Endothelial cell of umbilical vein (primary cell): ENCODE measurements around the gene SNED1. TPM values are rescaled to one million over a fixed set of nuclear protein-coding genes. Genes with fewer than 3 reads are reported as not detected.

Experiments used
- BruUV-seq: library from RNA; stranded (reverse); fragments of 400-500 nt; replicated peaks from 2 replicates; lab custom pipeline; 2021; lab: Mats Ljungman, UMichigan
- CTCF ChIA-PET: fragments of 300-600, 350-600 bp; sonication (Branson Sonifier 250); formaldehyde crosslinking; loops from one replicate; lab custom pipeline; 2021; ENCODE audit warnings: antibody characterized with exemption, inconsistent platforms; lab: Charles Lee
- POLR2A ChIA-PET: fragments of 300-600, 350-600 bp; sonication (Branson Sonifier 250); formaldehyde crosslinking; loops from one replicate; lab custom pipeline; 2021; ENCODE audit warnings: antibody characterized with exemption, inconsistent platforms; lab: Charles Lee
- DNase-seq: peaks from one replicate; pipeline ENCODE4 v3.0.0-alpha.2; 2011; ENCODE audit warnings: low read depth, low spot score
- FAIRE-seq: peaks from 2 replicates; lab custom pipeline; 2011; peaks lifted over from hg19 to GRCh38; lab: Jason Lieb, UNC
- H2AFZ ChIP-seq: 2 replicates; pipeline ENCODE4 v1.6.0; 2012; ENCODE audit warnings: low read depth, low read length, control low read depth, inconsistent platforms
- H3K27ac ChIP-seq: 2 replicates; pipeline ENCODE4 v1.5.1; 2011; ENCODE audit warnings: low read depth, mild to moderate bottlenecking, control low read depth, low read length, moderate library complexity; ENCODE audit not compliant: insufficient read depth
- H3K27me3 ChIP-seq, 2 experiments: 2 replicates each; pipeline versions ENCODE4 v1.6.0 to v1.6.1; 2011; ENCODE audit warnings: low read length in 2 of 2, mixed read lengths in 1 of 2; ENCODE audit not compliant: control insufficient read depth in 2 of 2, insufficient read depth in 2 of 2
- H3K36me3 ChIP-seq, 2 experiments: 2 replicates in 1 of 2; 3 replicates in 1 of 2; pipeline ENCODE4 v1.5.1; 2011; ENCODE audit warnings: low read length in 2 of 2, mild to moderate bottlenecking in 1 of 2, moderate library complexity in 1 of 2; ENCODE audit not compliant: control insufficient read depth in 2 of 2, insufficient read depth in 2 of 2; ENCODE audit errors: extremely low read depth in 1 of 2
- H3K4me1 ChIP-seq: 3 replicates; pipeline ENCODE4 v1.5.1; 2011; ENCODE audit warnings: mild to moderate bottlenecking, low read length; ENCODE audit not compliant: control insufficient read depth, insufficient read depth; ENCODE audit errors: extremely low read depth
- H3K4me2 ChIP-seq: 2 replicates; pipeline ENCODE4 v1.6.1; 2011; ENCODE audit warnings: low read length, control low read depth, mixed read lengths; ENCODE audit not compliant: insufficient read depth
- H3K4me3 ChIP-seq, 3 experiments: fragments of 200-600 bp in 1 of 3; sonication (generic), shearing (Covaris generic) in 1 of 3; replicated peaks in 1 of 3; 2 replicates each; pipeline ENCODE4 v1.5.1; 2011 to 2016; ENCODE audit warnings: control low read depth in 3 of 3, low read length in 3 of 3, mild to moderate bottlenecking in 2 of 3, inconsistent platforms in 1 of 3, low read depth in 1 of 3, moderate library complexity in 1 of 3; ENCODE audit not compliant: insufficient read depth in 1 of 3
- H3K79me2 ChIP-seq: 2 replicates; pipeline ENCODE4 v1.6.0; 2012; ENCODE audit warnings: low read length, inconsistent platforms; ENCODE audit not compliant: control insufficient read depth, insufficient read depth
- H3K9ac ChIP-seq: replicated peaks from 2 replicates; pipeline ENCODE3; 2011; ENCODE audit warnings: low read length, control low read depth; ENCODE audit not compliant: insufficient read depth; ENCODE audit errors: extremely low read depth
- H3K9me1 ChIP-seq: replicated peaks from 3 replicates; pipeline ENCODE4 v1.6.0; 2011; ENCODE audit warnings: mild to moderate bottlenecking, low read length; ENCODE audit not compliant: control insufficient read depth, insufficient read depth; ENCODE audit errors: extremely low read depth
- H3K9me3 ChIP-seq: replicated peaks from 2 replicates; pipeline ENCODE4 v1.5.1; 2012; ENCODE audit warnings: low read length, inconsistent platforms; ENCODE audit not compliant: control insufficient read depth, insufficient read depth
- H4K20me1 ChIP-seq: replicated peaks from 2 replicates; pipeline ENCODE3; 2011; ENCODE audit warnings: mild to moderate bottlenecking, low read length; ENCODE audit not compliant: control insufficient read depth, insufficient read depth; ENCODE audit errors: extremely low read depth
- EZH2 ChIP-seq: IDR thresholded peaks from 2 replicates; pipeline ENCODE4 v1.6.1; 2012; ENCODE audit warnings: borderline replicate concordance, low read depth, mild to moderate bottlenecking, moderate library complexity, low read length, inconsistent platforms; ENCODE audit not compliant: severe bottlenecking
- FOS ChIP-seq: IDR thresholded peaks from 2 replicates; pipeline ENCODE4 v1.6.1; 2011; ENCODE audit warnings: mild to moderate bottlenecking, low read length, moderate library complexity, borderline replicate concordance; ENCODE audit not compliant: insufficient read depth
- GATA2 ChIP-seq: IDR thresholded peaks from 2 replicates; pipeline ENCODE4 v1.7.0; 2011; ENCODE audit warnings: low read depth, mild to moderate bottlenecking, moderate library complexity, mixed read lengths, low read length; ENCODE audit not compliant: insufficient read length, insufficient read depth
- JUN ChIP-seq: IDR thresholded peaks from 2 replicates; pipeline ENCODE4 v1.6.1; 2011; ENCODE audit warnings: borderline replicate concordance, low read depth; ENCODE audit not compliant: insufficient read length, insufficient read depth
- MYC ChIP-seq: IDR thresholded peaks from one replicate; pipeline ENCODE4 v1.6.1; 2011; ENCODE audit warnings: mild to moderate bottlenecking, low read depth, low read length
- POLR2A ChIP-seq: IDR thresholded peaks from 2 replicates; pipeline ENCODE4 v1.6.1; 2012; ENCODE audit warnings: low read depth, mild to moderate bottlenecking, control low read depth, low read length
- POLR2AphosphoS5 ChIP-seq: IDR thresholded peaks from 2 replicates; pipeline ENCODE4 v1.6.1; 2012; ENCODE audit warnings: low read depth, mild to moderate bottlenecking, control low read depth, low read length, moderate library complexity; ENCODE audit not compliant: insufficient read depth
- dilution Hi-C: fragments of 300-500 bp; cut with MboI; formaldehyde crosslinking; loops from one replicate; pipeline ENCODE4 v1.15.0; 2019; ENCODE audit warnings: low sequenced_read_pairs; ENCODE audit not compliant: extremely low pct_ligation_motif_present
- intact Hi-C: fragments of 100-400 bp; cut with micrococcal nuclease; formaldehyde crosslinking; loops from one replicate; pipeline ENCODE4 v1.10.0; 2022
- polyA plus RNA-seq, 4 experiments: library from polyadenylated mRNA; depleted of rRNA in 3 of 4; stranded (reverse) in 3 of 4; unstranded in 1 of 4; fragments of >200 nt; gene quantifications; 2 replicates each; pipeline versions ENCODE4 v1.2.1 to v1.2.3, GENCODE V29; 2011 to 2012; ENCODE audit warnings: missing spikeins in 1 of 4
- total RNA-seq: library from RNA; stranded (reverse); gene quantifications from 2 replicates; pipeline ENCODE4 v1.2.3, GENCODE V29; 2021
- TF ChIP-seq, protein P1 (sequence below), 2 donors: IDR thresholded peaks; 1 replicate in 1 of 2; 2 replicates in 1 of 2; pipeline ENCODE4 v1.5.1; 2011; ENCODE audit warnings: low read length in 2 of 2, mild to moderate bottlenecking in 2 of 2, moderate library complexity in 2 of 2, control low read depth in 1 of 2, inconsistent platforms in 1 of 2, low read depth in 1 of 2; ENCODE audit not compliant: insufficient read depth in 1 of 2; ENCODE audit errors: extremely low read depth in 1 of 2
- TF ChIP-seq, protein P2 (sequence below): IDR thresholded peaks from 2 replicates; pipeline ENCODE4 v1.6.1; 2011; ENCODE audit not compliant: insufficient read depth, insufficient read length

SNED1 gene
- total and polyA plus RNA-seq, 2 donors (not counting 3 experiments of a cell fraction or from before 2014, with no cell fraction given) = 14.1 to 17.2 TPM

DNA sequence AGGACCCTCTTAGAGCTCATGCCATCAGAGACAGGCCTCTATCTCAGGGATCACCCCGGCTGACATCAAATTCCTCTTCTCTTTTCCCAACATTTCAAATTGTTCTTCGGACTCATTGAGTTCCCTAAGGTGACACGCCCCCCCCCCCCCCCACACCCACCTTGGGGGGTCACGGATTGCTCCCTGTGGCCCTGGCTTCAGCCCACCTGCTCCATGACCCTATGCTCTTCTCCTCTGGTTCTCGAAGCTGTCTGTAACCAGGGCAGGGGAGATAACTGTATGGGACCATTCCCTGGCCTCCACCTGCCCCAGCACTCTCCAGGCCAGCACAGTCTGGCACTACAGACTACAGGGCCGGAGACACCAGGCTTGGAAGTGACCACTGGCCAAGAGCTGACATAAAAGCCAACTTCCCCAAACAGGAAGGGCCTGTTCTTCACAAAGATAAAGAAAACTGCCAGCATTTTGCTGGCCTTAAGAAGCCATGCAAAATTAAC is 96.6 kb downstream of the SNED1 start:
- H3K27me3 ChIP-seq = no peaks in the 10 kb centered on the region
- TF ChIP-seq POLR2AphosphoS5 (no peak), GATA2 (no peak), FOS (no peak)
- peaks cover 9% of the 10 kb centered on the region for H3K79me2 ChIP-seq
- H4K20me1 ChIP-seq = no peaks in the 10 kb centered on the region
- H3K4me1 ChIP-seq = no peaks in the 10 kb centered on the region
- no peak overlapping the region for H3K4me2 ChIP-seq
- no peak overlapping the region for H2AFZ ChIP-seq
- no peak overlapping the region for H3K9ac ChIP-seq
- BruUV-seq = no TSS peak
- no peak overlapping the region for H3K27ac ChIP-seq
- intact Hi-C loops (no loop called here), dilution Hi-C loops (no loop called here)
- no peaks in the 10 kb centered on the region for H3K9me1 ChIP-seq
- FAIRE-seq (no peak), DNase-seq (no peak)
- ChIA-PET POLR2A (no interaction called here), CTCF (interaction anchor here (0.6 kb wide), 1 partner anchor 78 kb away, joined by 3 read pairs; no protein-coding TSS in a partner anchor)
- peaks cover 9% of the 10 kb centered on the region in 2 experiments for H3K36me3 ChIP-seq
- no peak overlapping the region for H3K4me3 ChIP-seq
- no peaks in the 10 kb centered on the region for H3K9me3 ChIP-seq

DNA sequence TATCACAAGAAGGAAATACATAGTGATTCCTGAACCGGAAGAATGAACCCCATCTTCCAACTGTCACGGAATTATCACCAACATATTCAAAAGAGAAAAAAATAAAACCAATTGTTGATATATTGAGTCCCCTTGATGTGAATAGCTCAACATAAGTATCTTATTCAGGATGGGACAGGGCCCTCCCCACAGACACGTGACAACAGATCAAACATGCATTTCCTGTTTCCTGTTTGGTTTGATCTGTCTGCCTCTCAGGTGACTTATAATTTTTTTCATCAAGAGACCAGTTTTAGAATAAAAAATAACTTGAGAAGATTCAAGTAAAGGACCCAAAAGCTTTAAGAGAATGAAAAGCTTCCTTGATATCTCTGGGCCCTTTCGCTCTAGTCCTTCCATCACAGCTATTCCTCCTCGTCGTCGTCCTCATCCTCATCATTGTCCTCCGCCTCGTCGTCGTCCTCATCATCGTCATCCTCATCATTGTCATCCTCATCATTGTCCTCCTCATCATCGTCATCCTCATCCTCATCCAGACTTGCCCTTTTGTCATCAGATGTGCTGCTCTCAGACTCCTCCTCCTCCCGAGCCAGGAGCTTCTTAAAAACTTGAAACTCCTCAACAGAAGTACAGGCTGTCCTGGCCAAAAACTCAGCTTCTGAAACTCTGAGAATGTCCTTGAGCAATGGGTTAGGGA is 97.3 kb downstream of the SNED1 start:
- no peak overlapping the region for H3K9ac ChIP-seq
- no peaks in the 10 kb centered on the region for H4K20me1 ChIP-seq
- DNase-seq (no peak), FAIRE-seq (peak; percentile 4)
- no peaks in the 10 kb centered on the region for H3K27me3 ChIP-seq
- ChIA-PET POLR2A (interaction anchor here (0.6 kb wide), 1 partner anchor 10 kb away, joined by 6 read pairs; no protein-coding TSS in a partner anchor), CTCF (interaction anchor here (1.0 to 1.2 kb wide), 2 partner anchors 17 to 112 kb away, joined by 4 to 5 read pairs; no protein-coding TSS in a partner anchor)
- no peak overlapping the region for H3K4me2 ChIP-seq
- H3K9me3 ChIP-seq = no peaks in the 10 kb centered on the region
- dilution Hi-C loops (no loop called here), intact Hi-C loops (no loop called here)
- no peak overlapping the region for H3K27ac ChIP-seq
- peaks cover 13% of the 10 kb centered on the region for H3K79me2 ChIP-seq
- no peaks in the 10 kb centered on the region for H3K9me1 ChIP-seq
- H2AFZ ChIP-seq = no peak overlapping the region
- no peaks in the 10 kb centered on the region for H3K4me1 ChIP-seq
- H3K4me3 ChIP-seq = no peak overlapping the region
- no peak for TF ChIP-seq POLR2AphosphoS5
- TF ChIP-seq, protein P1, sequence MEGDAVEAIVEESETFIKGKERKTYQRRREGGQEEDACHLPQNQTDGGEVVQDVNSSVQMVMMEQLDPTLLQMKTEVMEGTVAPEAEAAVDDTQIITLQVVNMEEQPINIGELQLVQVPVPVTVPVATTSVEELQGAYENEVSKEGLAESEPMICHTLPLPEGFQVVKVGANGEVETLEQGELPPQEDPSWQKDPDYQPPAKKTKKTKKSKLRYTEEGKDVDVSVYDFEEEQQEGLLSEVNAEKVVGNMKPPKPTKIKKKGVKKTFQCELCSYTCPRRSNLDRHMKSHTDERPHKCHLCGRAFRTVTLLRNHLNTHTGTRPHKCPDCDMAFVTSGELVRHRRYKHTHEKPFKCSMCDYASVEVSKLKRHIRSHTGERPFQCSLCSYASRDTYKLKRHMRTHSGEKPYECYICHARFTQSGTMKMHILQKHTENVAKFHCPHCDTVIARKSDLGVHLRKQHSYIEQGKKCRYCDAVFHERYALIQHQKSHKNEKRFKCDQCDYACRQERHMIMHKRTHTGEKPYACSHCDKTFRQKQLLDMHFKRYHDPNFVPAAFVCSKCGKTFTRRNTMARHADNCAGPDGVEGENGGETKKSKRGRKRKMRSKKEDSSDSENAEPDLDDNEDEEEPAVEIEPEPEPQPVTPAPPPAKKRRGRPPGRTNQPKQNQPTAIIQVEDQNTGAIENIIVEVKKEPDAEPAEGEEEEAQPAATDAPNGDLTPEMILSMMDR (IDR thresholded peaks at IDR 0.05; ENCODE audit: extremely low read depth in 1 of 2, insufficient read depth in 1 of 2, low read depth in 1 of 2, low read length in 2 of 2) = no peak
- no peak for TF ChIP-seq POLR2A
- TF ChIP-seq FOS = no peak
- TF ChIP-seq JUN = no peak
- TF ChIP-seq EZH2 = no peak
- TF ChIP-seq GATA2 = no peak
- no peak for TF ChIP-seq MYC
- TF ChIP-seq, protein P2, sequence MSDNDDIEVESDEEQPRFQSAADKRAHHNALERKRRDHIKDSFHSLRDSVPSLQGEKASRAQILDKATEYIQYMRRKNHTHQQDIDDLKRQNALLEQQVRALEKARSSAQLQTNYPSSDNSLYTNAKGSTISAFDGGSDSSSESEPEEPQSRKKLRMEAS = no peak
- BruUV-seq = no TSS peak
- peaks cover 9% of the 10 kb centered on the region in 2 experiments for H3K36me3 ChIP-seq
